Measurements from ENCODE around the gene EMC6.

Gene EMC6

GRCh38 chr17:3668279-3669084, at the start of gene EMC6, which contains the start of gene TAX1BP3:
Gene EMC6, plus strand, starts transcription at chr17:3668812. Its CDS starts 335 bp downstream, at chr17:3669147.
Gene TAX1BP3, minus strand, starts transcription at chr17:3668578. Its CDS starts 52 bp downstream, at chr17:3668526.
- DNase-seq: peak; percentile 99

DNA sequence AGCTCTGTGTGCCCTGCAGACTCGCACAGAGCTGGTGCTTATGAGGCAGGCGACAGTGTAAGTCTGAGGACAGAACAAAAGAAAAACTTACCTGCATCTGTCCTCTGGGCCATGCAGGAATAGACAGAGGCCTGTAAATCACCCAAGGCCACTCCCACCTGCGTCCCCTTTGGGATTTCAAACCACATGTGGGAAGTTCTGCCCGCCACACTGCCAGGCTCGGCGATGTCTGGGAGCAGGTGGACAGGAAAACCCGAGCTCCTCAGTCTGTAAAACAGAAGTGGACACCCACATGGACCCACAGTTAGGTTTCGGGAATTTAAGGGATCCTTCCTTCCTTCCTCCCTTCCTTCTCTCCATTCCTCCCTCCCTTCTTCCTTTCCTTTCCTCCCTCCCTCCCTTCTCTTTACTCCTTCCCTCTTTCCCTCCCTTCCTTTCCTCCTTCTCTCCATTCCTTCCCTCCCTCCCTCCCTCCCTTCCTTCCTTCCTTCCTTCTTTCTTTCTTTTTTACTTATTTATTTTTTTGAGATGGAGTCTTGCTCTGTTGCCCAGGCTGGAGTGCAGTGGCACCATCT, 47.4 kb upstream of the EMC6 start:
- DNase-seq: no peak

GRCh38 chr17:3622977-3623594, 45.5 kb upstream of the EMC6 start:
- DNase-seq: no peak

DNA sequence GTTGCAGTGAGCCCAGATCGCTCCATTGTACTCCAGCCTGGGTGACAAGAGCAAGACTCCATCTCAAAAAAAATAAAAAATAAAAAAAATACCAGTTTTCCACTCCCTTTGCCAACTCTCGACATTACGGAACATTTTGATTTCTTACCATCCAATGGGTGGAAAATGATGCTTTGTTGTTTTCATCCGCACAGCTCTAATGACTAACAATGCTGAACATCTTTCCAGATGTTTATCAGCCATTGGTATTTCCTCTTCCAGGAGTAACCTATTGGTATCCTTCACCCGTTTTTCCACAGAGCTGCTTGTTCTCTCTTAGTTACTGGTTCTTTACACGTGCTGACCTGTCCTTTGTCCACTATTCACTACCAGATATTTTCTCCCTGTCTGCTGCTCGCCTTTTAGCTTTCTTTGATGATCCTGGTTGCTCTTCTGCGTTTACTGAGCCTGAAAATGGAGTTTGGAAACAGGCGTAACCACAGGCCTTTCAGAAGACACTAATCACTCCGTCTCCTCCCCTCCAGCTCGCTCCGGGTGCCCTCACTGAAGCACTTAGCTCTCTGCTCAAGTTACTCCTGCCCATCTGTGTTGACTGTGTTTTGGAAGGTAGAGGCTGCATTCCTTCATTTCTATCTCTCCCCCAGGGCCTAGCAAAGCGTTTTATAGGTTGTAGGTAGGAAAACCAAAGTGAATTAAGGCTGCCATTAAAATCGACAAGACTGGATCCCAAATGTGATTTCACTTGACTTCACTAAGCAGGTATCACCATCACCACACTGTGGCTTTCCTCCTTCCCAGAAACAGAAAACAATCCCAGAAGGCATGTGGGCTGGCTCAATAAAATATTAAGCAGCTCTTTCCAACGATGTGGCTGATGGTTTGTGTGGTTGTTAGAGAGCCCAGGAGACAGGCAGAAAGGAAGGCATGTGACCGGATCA, 41.5 kb upstream of the EMC6 start:
- DNase-seq: peak; percentile 61

- DNase-seq: no peak
Observed at GRCh38 chr17:3627769-3628167, 40.8 kb upstream of the EMC6 start.

- DNase-seq: no peak
Observed at GRCh38 chr17:3630781-3631180, 37.8 kb upstream of the EMC6 start.

GRCh38 chr17:3632287-3632686, 36.3 kb upstream of the EMC6 start:
- DNase-seq: no peak

GRCh38 chr17:3635474-3636153, 33.0 kb upstream of the EMC6 start:
- DNase-seq: no peak

DNA sequence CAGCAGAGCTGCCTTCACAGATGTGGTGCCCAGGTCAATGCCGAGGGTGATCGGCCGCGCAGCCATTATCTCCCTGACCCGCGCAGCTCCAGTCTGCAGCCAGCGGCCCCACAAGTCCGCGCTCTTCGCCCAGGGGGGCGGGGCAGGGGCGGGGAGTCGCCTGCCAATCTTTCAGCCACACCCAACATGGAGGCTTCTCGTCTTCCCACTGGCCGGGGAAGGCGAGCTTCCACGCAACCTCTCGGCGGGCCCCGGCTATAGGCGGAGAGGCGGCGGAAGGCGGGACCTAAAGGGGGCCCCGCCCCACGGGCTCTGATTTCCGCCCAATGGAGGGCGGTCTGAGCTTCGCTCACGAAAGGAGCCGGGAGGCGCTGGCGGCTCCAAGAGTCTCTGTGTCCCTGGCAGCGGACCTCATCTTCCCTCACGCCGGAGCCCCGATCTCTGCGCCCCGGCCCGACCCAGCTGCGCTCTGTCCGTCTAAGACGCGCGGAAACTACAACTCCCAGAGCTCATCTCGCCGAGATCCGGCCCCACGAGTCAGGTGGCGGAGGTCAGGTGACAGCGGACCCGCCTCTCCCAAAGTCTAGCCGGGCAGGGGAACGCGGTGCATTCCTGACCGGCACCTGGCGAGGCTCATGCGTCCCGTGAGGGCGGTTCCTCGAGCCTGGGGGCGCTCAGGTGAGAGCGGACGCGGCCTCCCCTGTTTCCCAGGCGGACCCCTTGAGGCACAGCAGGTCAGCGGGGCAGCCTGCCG, 32.3 kb upstream of the EMC6 start, which contains the start of the genes CTNS and SHPK:
TSS of gene CTNS (plus strand) at position 607 of the 754 bp plus-strand sequence. CDS start 3,447 bp downstream, outside the sequence.
TSS of gene SHPK (minus strand) at position 97 of the 754 bp plus-strand sequence. CDS start at position 66, 31 bp downstream.
- DNase-seq: peak; percentile 100

DNA sequence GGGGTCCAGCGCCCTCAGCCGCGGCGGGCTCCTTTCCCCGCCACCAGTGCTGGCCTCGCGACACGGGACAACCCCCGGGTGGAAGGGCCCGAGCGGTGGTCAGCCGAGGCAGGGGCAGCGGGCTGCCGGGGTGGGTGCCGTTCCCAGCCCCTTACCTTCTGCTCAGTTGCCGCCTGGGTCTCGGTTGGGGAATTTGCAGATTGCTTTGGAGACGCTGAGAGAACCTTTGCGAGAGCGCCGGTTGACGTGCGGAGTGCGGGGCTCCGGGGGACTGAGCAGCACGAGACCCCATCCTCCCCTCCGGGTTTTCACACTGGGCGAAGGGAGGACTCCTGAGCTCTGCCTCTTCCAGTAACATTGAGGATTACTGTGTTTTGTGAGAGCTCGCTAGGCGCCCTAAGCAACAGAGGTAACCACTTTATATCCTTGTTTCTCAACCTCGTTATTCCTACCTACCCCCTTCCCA, 31.7 kb upstream of the EMC6 start:
- no peak for DNase-seq

- DNase-seq: no peak
Observed at GRCh38 chr17:3639981-3640596, 28.5 kb upstream of the EMC6 start.

DNA sequence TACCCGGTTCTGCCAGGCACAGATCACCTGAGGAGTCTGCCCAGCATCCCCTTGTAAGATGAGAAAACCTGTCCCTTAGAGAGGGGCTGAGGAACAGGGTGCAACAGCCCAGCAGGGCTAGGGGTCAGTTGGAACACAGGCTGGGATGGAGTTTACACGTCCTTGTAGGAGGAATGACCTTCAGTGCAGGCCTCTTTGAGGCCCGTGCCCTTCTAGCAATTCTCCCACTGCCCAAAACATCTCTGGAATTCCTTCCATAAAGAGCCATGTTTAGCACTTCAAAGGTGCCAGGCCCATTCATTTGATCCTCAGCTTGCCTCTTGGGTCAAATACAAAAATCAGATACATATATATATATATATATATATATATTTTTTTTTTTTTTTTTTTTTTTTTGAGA, 27.6 kb upstream of the EMC6 start:
- no peak for DNase-seq

GRCh38 chr17:3641717-3642486, 26.7 kb upstream of the EMC6 start:
- no peak for DNase-seq

- no peak for DNase-seq
Observed at GRCh38 chr17:3643889-3644349, 24.7 kb upstream of the EMC6 start.

GRCh38 chr17:3645310-3645709, 23.3 kb upstream of the EMC6 start:
- no peak for DNase-seq

DNA sequence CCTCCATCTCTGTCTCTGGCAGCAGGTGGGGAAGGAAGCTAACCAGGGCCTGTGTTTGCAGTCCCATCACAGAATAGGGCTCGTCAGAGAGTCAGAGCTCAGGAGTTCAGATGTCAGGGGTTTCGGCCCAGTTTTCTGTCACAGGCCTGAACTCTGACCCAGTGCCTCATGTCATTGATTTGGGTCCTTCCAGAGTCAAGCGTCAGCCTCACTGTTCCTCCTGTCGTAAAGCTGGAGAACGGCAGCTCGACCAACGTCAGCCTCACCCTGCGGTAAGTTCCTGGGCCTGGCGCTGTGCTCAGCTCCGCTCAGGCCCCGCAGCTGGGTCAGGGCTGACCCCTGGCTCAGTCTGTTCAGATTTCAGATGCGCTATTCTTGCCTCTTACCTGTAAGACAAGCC, 21.4 kb upstream of the EMC6 start:
- no peak for DNase-seq

DNA sequence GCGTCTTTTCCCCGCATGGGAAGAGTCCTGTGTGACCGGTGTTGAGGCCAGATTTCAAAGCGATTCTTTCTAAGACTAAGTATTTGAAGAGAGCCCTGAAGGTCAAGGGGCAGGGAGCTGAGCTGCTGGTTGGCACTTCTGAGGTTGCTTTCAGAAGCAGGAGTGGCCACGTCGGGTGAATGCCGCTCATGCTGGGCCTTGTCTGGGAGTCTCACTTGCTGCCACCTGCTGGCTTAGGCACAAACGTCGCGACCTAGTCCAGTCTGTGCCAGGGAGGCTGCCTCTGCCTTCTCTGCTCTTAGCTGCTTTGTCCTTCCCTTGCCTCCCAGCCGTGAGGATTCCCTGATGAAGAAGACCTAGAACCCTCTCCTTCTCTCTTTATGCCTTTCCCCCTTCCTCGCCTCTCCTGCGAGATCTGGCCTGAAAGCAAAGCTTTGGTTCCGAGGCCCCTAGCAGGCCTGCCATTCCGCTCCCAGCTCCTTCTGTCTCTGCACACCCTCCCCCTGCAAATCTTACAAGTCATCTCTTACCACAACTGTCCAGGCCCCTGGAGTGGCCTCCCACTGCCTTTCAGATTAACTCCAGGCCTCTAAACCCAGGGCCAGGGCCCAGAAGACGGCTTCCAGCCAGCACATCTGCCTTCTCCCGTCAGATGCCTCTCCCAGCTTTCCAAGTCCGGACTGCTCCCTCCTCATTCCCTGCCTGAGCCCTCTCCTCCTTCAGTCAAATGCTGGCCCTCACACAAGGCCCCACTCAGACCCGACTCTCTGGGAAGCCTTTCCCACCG, 20.6 kb upstream of the EMC6 start:
- peak; percentile 56 for DNase-seq

DNA sequence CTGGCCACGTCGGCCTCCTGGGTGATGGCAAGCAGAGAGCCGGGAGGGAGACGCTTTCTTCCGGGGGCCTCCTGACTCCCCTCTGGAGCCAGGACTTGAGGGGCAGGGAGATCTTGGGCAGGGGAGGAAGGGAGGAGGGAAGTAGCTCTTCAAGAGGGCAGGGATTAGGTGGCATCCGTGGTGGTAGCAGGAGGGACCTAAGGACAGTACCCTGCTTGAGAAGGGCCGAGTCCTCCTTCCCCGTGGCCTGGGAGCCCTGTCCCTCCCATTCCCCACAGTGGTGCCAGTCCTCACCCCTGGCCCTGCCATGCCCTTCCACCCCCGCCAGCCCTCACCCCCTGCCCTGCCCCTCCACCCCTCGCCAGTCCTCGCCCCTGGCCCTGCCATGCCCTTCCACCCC, 12.8 kb upstream of the EMC6 start:
- DNase-seq: no peak

GRCh38 chr17:3656353-3656752, 12.3 kb upstream of the EMC6 start:
- DNase-seq: no peak

Data from retina (tissue), 1 donor.